Measurements from ENCODE around the gene ZNF230.

The ZNF230 gene

GRCh38 chr19:44050740-44051649, 48.2 kb downstream of the ZNF230 start:
- DNase-seq = peak; percentile 27

- DNase-seq = peak; percentile 85
Observed at GRCh38 chr19:44051650-44052402, 49.1 kb downstream of the ZNF230 start, which contains the start of gene ZNF223. Gene ZNF223 (plus strand): TSS chr19:44052036. CDS start chr19:44055177, 3,141 bp downstream.

DNA sequence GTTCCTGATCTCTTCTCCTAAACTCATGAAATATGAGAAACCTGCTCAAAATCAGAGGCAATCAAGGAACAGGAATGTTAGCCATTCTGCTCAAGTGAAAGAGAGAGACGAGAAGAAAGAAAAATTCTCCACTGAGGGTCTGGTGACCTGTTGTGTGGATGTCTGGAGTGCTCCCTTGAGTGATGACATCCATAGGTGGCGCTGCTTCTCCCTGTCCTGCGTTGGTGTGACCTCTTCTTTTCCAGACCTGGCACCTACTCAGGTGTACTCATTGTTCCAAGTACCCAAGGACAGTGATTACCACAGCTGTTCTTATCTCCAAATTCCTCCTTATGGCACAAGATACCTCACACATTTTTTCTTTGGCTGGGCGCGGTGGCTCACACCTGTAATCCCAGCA, 53.1 kb downstream of the ZNF230 start:
- DNase-seq = no peak

- no peak for DNase-seq
Observed at GRCh38 chr19:44059229-44059628, 56.5 kb downstream of the ZNF230 start.

GRCh38 chr19:44061038-44061437, 58.3 kb downstream of the ZNF230 start:
- DNase-seq = no peak
